Measurements from ENCODE around the gene C17orf67. TPM values are rescaled to one million over a fixed set of nuclear protein-coding genes. Genes with fewer than 3 reads are reported as not detected.

Gene C17orf67
- total and polyA plus RNA-seq, 2 of the 8 experiments (the other 6 are each of a cell fraction or from before 2014, with no cell fraction given): 0.67 to 2.2 TPM

DNA sequence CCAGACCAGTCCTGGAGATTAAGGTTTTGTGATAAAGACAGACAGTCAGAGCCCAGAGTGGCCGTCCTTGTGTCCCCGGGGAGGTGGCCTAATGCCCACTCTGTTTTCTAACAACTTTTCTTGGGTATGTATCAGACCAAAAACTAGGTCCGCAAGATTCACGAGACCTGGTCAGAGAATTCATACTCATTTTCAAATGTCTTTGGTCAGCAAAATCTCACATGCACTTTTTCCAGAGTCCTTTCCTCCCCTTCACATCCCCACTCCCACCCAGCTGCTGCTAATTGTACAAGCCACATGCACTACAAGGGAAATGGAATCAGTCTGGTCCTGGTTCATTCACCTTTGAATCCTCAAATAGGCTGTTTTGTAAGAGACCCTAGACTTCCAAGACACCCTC lies 61.7 kb downstream of the C17orf67 start (continued):
- TF ChIP-seq, protein P1, sequence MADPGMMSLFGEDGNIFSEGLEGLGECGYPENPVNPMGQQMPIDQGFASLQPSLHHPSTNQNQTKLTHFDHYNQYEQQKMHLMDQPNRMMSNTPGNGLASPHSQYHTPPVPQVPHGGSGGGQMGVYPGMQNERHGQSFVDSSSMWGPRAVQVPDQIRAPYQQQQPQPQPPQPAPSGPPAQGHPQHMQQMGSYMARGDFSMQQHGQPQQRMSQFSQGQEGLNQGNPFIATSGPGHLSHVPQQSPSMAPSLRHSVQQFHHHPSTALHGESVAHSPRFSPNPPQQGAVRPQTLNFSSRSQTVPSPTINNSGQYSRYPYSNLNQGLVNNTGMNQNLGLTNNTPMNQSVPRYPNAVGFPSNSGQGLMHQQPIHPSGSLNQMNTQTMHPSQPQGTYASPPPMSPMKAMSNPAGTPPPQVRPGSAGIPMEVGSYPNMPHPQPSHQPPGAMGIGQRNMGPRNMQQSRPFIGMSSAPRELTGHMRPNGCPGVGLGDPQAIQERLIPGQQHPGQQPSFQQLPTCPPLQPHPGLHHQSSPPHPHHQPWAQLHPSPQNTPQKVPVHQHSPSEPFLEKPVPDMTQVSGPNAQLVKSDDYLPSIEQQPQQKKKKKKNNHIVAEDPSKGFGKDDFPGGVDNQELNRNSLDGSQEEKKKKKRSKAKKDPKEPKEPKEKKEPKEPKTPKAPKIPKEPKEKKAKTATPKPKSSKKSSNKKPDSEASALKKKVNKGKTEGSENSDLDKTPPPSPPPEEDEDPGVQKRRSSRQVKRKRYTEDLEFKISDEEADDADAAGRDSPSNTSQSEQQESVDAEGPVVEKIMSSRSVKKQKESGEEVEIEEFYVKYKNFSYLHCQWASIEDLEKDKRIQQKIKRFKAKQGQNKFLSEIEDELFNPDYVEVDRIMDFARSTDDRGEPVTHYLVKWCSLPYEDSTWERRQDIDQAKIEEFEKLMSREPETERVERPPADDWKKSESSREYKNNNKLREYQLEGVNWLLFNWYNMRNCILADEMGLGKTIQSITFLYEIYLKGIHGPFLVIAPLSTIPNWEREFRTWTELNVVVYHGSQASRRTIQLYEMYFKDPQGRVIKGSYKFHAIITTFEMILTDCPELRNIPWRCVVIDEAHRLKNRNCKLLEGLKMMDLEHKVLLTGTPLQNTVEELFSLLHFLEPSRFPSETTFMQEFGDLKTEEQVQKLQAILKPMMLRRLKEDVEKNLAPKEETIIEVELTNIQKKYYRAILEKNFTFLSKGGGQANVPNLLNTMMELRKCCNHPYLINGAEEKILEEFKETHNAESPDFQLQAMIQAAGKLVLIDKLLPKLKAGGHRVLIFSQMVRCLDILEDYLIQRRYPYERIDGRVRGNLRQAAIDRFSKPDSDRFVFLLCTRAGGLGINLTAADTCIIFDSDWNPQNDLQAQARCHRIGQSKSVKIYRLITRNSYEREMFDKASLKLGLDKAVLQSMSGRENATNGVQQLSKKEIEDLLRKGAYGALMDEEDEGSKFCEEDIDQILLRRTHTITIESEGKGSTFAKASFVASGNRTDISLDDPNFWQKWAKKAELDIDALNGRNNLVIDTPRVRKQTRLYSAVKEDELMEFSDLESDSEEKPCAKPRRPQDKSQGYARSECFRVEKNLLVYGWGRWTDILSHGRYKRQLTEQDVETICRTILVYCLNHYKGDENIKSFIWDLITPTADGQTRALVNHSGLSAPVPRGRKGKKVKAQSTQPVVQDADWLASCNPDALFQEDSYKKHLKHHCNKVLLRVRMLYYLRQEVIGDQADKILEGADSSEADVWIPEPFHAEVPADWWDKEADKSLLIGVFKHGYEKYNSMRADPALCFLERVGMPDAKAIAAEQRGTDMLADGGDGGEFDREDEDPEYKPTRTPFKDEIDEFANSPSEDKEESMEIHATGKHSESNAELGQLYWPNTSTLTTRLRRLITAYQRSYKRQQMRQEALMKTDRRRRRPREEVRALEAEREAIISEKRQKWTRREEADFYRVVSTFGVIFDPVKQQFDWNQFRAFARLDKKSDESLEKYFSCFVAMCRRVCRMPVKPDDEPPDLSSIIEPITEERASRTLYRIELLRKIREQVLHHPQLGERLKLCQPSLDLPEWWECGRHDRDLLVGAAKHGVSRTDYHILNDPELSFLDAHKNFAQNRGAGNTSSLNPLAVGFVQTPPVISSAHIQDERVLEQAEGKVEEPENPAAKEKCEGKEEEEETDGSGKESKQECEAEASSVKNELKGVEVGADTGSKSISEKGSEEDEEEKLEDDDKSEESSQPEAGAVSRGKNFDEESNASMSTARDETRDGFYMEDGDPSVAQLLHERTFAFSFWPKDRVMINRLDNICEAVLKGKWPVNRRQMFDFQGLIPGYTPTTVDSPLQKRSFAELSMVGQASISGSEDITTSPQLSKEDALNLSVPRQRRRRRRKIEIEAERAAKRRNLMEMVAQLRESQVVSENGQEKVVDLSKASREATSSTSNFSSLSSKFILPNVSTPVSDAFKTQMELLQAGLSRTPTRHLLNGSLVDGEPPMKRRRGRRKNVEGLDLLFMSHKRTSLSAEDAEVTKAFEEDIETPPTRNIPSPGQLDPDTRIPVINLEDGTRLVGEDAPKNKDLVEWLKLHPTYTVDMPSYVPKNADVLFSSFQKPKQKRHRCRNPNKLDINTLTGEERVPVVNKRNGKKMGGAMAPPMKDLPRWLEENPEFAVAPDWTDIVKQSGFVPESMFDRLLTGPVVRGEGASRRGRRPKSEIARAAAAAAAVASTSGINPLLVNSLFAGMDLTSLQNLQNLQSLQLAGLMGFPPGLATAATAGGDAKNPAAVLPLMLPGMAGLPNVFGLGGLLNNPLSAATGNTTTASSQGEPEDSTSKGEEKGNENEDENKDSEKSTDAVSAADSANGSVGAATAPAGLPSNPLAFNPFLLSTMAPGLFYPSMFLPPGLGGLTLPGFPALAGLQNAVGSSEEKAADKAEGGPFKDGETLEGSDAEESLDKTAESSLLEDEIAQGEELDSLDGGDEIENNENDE (IDR thresholded peaks at IDR 0.05; ENCODE audit: insufficient replicate concordance, low read length): no peak
- TF ChIP-seq TEAD4 (IDR thresholded peaks at IDR 0.05; ENCODE audit: low read depth, low read length) (no peak), POU5F1 (IDR thresholded peaks at IDR 0.05; ENCODE audit: low read depth, low read length) (no peak), NANOG (IDR thresholded peaks at IDR 0.05; ENCODE audit: insufficient read depth, low read depth, low read length, poor library complexity, severe bottlenecking) (no peak), BCL11A (IDR thresholded peaks at IDR 0.05; ENCODE audit: low read depth in 2 of 2, low read length in 2 of 2) (no peak), TAF1 (IDR thresholded peaks at IDR 0.05; ENCODE audit: low read depth, low read length) (no peak), TAF7 (optimal IDR thresholded peaks at IDR 0.05; ENCODE audit: borderline replicate concordance, low read depth, low read length) (no peak), MAFK (IDR thresholded peaks at IDR 0.05; ENCODE audit: low read depth, low read length) (no peak)

All from H1 (cell line).